Activated T-cell treated with anti-CD3 and anti-CD28 coated beads, Interleukin-2, amount 50 U/mL, for 48 hours (primary cell): ENCODE measurements around the gene MCHR2.

Experiments
- DNase-seq, 2 experiments: peaks; one replicate each; pipeline ENCODE4 v3.0.0-alpha.2; 2020

MCHR2 gene

GRCh38 chr6:99901596-99902384, 92.2 kb downstream of the MCHR2 start:
- no peak for DNase-seq

- no peak for DNase-seq
Observed at GRCh38 chr6:99894815-99895214, 99.2 kb downstream of the MCHR2 start.

GRCh38 chr6:99887066-99887465, 107.0 kb downstream of the MCHR2 start:
- DNase-seq: no peak

GRCh38 chr6:99885051-99885450, 109.0 kb downstream of the MCHR2 start:
- DNase-seq: no peak

GRCh38 chr6:99882128-99882702, 111.8 kb downstream of the MCHR2 start:
- DNase-seq: no peak

- no peak for DNase-seq
Observed at GRCh38 chr6:99879431-99879830, 114.6 kb downstream of the MCHR2 start.

- DNase-seq: no peak
Observed at GRCh38 chr6:99875068-99875467, 119.0 kb downstream of the MCHR2 start.

- no peak for DNase-seq
Observed at GRCh38 chr6:99873084-99873483, 120.9 kb downstream of the MCHR2 start.

GRCh38 chr6:99871641-99872040, 122.4 kb downstream of the MCHR2 start:
- DNase-seq: no peak
